Measurements from ENCODE around the gene SPOCK1. TPM values are rescaled to one million over a fixed set of nuclear protein-coding genes. Genes with fewer than 3 reads are reported as not detected.
"Not testable (repeated sequence)": the region's sequence is repeated elsewhere in the genome, so short reads cannot be mapped to it uniquely, and the experiment has no call there.

Gene SPOCK1
- polyA plus RNA-seq, 10 donors, result 4.0 to 19.9 (median 6.7) TPM

DNA sequence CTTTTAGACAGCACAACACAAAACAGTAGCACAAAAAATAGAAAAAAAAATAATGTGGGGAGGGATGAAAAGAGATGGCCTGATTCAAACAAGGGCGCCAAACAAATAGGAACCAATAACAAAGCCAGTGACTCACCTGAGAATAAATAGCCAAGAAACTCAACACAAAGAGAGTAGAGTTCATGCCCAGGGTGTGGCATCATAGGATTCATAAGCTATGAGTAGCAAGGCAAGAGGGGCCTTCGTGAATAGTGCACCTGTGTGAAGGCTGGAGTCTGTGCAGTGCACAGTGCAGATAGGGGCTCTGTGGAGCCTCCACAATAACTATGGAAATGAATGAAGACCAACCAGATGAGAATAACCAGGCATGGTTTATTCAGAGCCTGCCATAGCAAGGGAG, 541.7 kb downstream of the SPOCK1 start:
- no peak for DNase-seq

DNA sequence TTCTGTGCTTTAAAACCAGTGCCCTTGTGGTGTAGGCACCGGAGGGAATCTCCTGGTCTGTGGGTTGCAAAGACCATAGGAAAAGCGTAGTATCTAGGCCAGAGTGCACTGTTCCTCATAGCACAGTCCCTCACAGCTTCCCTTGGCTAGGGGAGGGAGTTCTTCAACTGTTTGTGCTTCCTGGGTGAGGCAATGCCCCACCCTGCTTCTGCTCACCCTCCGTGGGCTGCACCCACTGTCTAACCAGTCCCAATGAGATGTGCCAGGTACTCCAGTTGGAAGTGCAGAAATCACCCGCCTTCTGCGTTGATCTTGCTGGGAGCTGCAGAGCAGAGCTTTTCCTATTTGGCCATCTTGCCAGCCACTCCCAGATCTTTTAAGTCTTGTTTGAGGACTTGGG, 545.0 kb downstream of the SPOCK1 start:
- not testable (repeated sequence) for DNase-seq

DNA sequence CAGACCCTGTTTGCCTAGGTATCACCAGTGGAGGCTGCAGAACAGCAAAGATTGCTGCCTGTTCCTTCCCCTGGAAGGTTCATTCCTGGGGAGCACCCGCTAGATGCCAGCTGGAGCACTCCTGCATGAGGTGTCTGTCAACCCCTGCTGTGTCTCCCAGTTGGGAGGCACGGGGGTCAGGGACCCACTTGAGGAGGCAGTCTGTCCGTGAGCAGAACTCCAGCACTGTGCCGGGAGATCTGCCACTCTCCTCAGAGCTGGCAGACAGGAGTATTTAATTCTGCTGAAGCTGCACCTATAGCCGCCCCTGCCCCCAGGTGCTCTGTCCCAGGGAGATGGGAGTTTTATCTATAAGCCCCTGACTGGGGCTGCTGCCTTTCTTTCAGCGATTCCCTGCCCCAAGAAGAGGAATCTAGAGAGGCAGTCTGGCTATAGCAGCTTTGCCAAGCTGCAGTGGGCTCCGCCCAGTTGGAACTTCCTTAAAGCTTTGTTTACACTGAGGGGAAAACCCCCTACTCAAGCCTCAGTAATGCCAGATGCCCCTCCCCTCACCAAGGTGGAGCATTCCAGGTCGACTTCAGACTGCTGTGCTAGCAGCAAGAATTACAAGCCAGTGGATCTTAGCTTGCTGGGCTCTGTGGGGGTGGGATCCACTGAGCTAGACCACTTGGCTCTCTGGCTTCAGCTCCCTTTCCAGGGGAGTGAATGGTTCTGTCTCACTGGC, 545.6 kb downstream of the SPOCK1 start:
- DNase-seq, result not testable (repeated sequence)

DNA sequence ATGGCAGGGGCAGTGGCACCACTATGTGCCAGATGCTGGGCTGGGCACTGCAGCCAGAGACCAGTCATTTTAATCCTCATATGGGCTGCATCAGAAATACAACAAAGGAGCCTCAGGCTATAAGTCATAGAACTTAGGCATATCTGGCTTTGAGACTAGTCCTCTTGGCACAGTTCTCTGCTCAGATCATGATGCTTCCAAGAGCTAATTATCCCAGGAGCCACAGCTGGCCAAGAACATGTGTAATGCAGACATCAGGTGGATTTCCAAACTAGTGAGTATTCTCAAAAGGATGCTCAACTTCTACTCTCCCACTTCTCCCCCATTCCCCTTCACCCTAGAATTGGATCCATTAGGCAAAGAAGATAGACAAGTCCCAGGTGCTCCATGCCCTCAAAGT, 571.6 kb downstream of the SPOCK1 start:
- peak in 2 of 3 donors; percentile 44 to 63 for DNase-seq

DNA sequence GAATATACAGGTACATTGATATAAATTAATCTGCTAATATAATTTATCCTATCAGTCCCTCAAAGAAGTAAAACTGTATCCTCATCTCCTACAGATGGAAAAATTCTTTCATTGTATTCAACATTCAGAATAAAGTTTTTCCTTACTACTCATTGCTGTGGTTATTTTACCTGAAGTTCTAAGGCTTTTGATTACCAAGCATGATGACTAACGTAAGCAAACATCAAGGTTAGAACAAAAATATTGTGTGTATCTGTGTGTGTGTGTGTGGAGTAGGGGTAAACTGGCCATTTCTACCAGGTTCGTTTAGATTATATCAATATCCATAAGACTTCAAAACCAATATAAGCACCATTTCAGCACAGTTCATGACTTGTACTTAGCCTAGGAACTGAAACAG, 573.1 kb downstream of the SPOCK1 start:
- no peak for DNase-seq

Other genes with a start within 250 kb of the SPOCK1 start
- gene KLHL3, start 236.8 kb upstream of the SPOCK1 start, polyA plus RNA-seq (ENCODE audit: insufficient read length in 10 of 10), result 1 to 10 TPM; 2.5 to 8.5 (median 4.1) TPM